ENCODE results near the gene OR2J3.
"Not testable (repeated sequence)": the region's sequence is repeated elsewhere in the genome, so short reads cannot be mapped to it uniquely, and the experiment has no call there.

DNA sequence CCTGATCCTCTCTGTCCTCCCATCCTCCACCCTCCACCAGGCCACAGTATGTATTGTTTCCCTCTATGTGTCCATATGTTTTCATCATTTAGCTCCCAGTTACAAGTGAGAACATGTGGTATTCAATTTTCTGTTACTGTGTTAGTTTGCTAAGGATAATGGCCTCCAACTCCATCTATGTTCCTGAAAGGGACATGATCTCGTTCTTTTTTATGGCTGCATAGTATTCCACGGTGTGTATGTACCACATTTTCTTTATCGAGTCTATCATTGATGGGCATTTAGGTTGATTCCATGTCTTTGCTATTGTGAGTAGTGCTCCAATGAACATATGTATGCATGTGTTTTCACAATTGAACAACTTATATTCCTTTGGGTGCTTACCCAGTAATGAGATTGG, 41.6 kb downstream of the OR2J3 start:
- not testable (repeated sequence) for TF ChIP-seq MAX, CTCF (IDR thresholded peaks at IDR 0.05; ENCODE audit: low read depth, low read length)

Data from NB4 (cell line).